GM12878 (cell line): ENCODE measurements around the gene SLC35F3. TPM values are rescaled to one million over a fixed set of nuclear protein-coding genes. Genes with fewer than 3 reads are reported as not detected.

Experiments
- ATAC-seq: fragments of 200-7000 bp; cut with Tn5 transposase; 3 replicates; pipeline ENCODE4 v1.9.1; 2020; ENCODE audit warnings: mild to moderate bottlenecking, moderate library complexity
- BruUV-seq: library from RNA; stranded (reverse); fragments of 400-500 nt; replicated peaks from 2 replicates; lab custom pipeline; 2021; lab: Mats Ljungman, UMichigan
- CTCF ChIA-PET: fragments of 300-600 bp; sonication (Branson Sonifier 250); formaldehyde crosslinking; extraction: SDS; loops from one replicate; lab custom pipeline; 2021; ENCODE audit warnings: inconsistent platforms; lab: Yijun Ruan, JAX
- POLR2A ChIA-PET: fragments of 350-600 bp; formaldehyde crosslinking; extraction: SDS; loops from one replicate; lab custom pipeline; 2021; ENCODE audit warnings: inconsistent platforms; lab: Charles Lee
- RAD21 ChIA-PET: fragments of 300-600 bp; sonication (Branson Sonifier 250); formaldehyde crosslinking; loops from one replicate; lab custom pipeline; 2023; ENCODE audit warnings: antibody characterized with exemption; ENCODE audit not compliant: unreplicated experiment; lab: Charles Lee
- SMC1A ChIA-PET: fragments of 300-600 bp; sonication (Branson Sonifier 250); formaldehyde crosslinking; loops from one replicate; lab custom pipeline; 2023; ENCODE audit not compliant: unreplicated experiment, uncharacterized antibody; lab: Charles Lee
- DNase-seq: peaks from one replicate; pipeline ENCODE4 v3.0.0-alpha.2; 2011; ENCODE audit warnings: low read depth, low spot score
- FAIRE-seq: peaks from 3 replicates; lab custom pipeline; 2011; peaks lifted over from hg19 to GRCh38; lab: Jason Lieb, UNC
- H2AFZ ChIP-seq: 2 replicates; pipeline ENCODE4 v1.6.0; 2011; ENCODE audit warnings: low read depth, low read length, control low read depth; ENCODE audit not compliant: control insufficient read depth
- H3K27ac ChIP-seq: 2 replicates; pipeline ENCODE4 v1.5.1; 2011; ENCODE audit warnings: control low read depth; ENCODE audit not compliant: control insufficient read depth, insufficient read depth
- H3K27me3 ChIP-seq, 2 experiments: replicated peaks in 1 of 2; 2 replicates each; pipeline versions ENCODE4 v1.6.0 to v1.6.1; 2011; ENCODE audit warnings: low read length in 1 of 2; ENCODE audit not compliant: control insufficient read depth in 2 of 2, insufficient read depth in 2 of 2
- H3K36me3 ChIP-seq, 2 experiments: 2 replicates each; pipeline ENCODE4 v1.5.1; 2011; ENCODE audit warnings: low read length in 1 of 2; ENCODE audit not compliant: control insufficient read depth in 2 of 2, insufficient read depth in 2 of 2
- H3K4me1 ChIP-seq: 2 replicates; pipeline ENCODE4 v1.6.1; 2011; ENCODE audit warnings: mild to moderate bottlenecking, low read length, moderate library complexity, mixed read lengths; ENCODE audit not compliant: control insufficient read depth, insufficient read depth
- H3K4me2 ChIP-seq: 2 replicates; pipeline ENCODE4 v1.6.0; 2011; ENCODE audit warnings: control low read depth; ENCODE audit not compliant: control insufficient read depth, insufficient read depth
- H3K4me3 ChIP-seq: fragments of 200-600 bp; sonication (generic); 2 replicates; pipeline ENCODE4 v1.5.1; 2016
- H3K79me2 ChIP-seq: 2 replicates; pipeline ENCODE4 v1.6.0; 2011; ENCODE audit warnings: low read length; ENCODE audit not compliant: control insufficient read depth, insufficient read depth
- H3K9ac ChIP-seq: 2 replicates; pipeline ENCODE4 v1.8.0; 2011; ENCODE audit warnings: low read length, control low read depth, mixed read lengths; ENCODE audit not compliant: control insufficient read depth, insufficient read depth
- H3K9me3 ChIP-seq: replicated peaks from 3 replicates; pipeline ENCODE4 v1.5.1; 2011; ENCODE audit warnings: mild to moderate bottlenecking, low read length; ENCODE audit not compliant: control insufficient read depth, insufficient read depth
- H4K20me1 ChIP-seq: 2 replicates; pipeline ENCODE4 v1.6.0; 2011; ENCODE audit not compliant: control insufficient read depth, insufficient read depth
- CREB1 ChIP-seq: IDR thresholded peaks from 2 replicates; pipeline ENCODE4 v1.6.1; 2012; ENCODE audit warnings: low read depth, mild to moderate bottlenecking, inconsistent platforms
- EZH2 ChIP-seq: IDR thresholded peaks from 2 replicates; pipeline ENCODE4 v1.6.1; 2012; ENCODE audit warnings: low read depth, mild to moderate bottlenecking, control low read depth, inconsistent platforms, low read length, borderline replicate concordance; ENCODE audit not compliant: control insufficient read depth
- MYC ChIP-seq: IDR thresholded peaks from 2 replicates; pipeline ENCODE4 v1.6.1; 2011; ENCODE audit warnings: mild to moderate bottlenecking, low read length, moderate library complexity, inconsistent platforms; ENCODE audit not compliant: insufficient read depth, insufficient replicate concordance, insufficient read length, severe bottlenecking
- NRF1 ChIP-seq: conservative IDR thresholded peaks from 2 replicates; pipeline ENCODE4 v1.6.1; 2011; ENCODE audit warnings: mild to moderate bottlenecking, low read depth, low read length, improper control_type of control experiment
- RCOR1 ChIP-seq: conservative IDR thresholded peaks from 2 replicates; pipeline ENCODE4 v1.6.1; 2012; ENCODE audit warnings: low read depth, low read length, improper control_type of control experiment
- USF2 ChIP-seq: IDR thresholded peaks from 2 replicates; pipeline ENCODE4 v1.6.1; 2011; ENCODE audit warnings: low read depth, low read length, improper control_type of control experiment, borderline replicate concordance
- ZBED1 ChIP-seq: IDR thresholded peaks from 2 replicates; pipeline ENCODE4 v1.6.1; 2016; ENCODE audit warnings: borderline replicate concordance
- WGBS: methylation state at CpG from one replicate; pipeline ENCODE4 v1.1.6; 2016; ENCODE audit warnings: low lambda C conversion rate; ENCODE audit not compliant: insufficient replicate concordance, insufficient coverage; ENCODE audit errors: missing lambda C conversion rate; 5-methylcytosine and 5-hydroxymethylcytosine counted together
- in situ Hi-C: fragments of 300-500 bp; cut with MboI; formaldehyde crosslinking; loops from 9 replicates; pipeline ENCODE4 v1.14.3; 2018; ENCODE audit warnings: mixed read lengths
- intact Hi-C: fragments of 100-400 bp; cut with micrococcal nuclease; formaldehyde crosslinking; loops from one replicate; pipeline ENCODE4 v1.14.2; 2022; ENCODE audit not compliant: unreplicated experiment
- polyA plus RNA-seq, 11 experiments: library from polyadenylated mRNA; depleted of rRNA in 4 of 11; unstranded in 6 of 11; stranded (reverse) in 5 of 11; fragments of >200 nt; fragmentation: Nextera tagmentation in 4 of 11; fragmentation: Illumina TruSeq in 1 of 11; extraction: Ambion mirVana in 4 of 11; extraction: Trizol in 1 of 11; gene quantifications; 1 replicate in 1 of 11; 2 replicates in 10 of 11; pipeline versions ENCODE4 v1.2.1 to v1.2.3, GENCODE V29; 2011 to 2016; ENCODE audit warnings: inconsistent platforms in 2 of 11, missing spikeins in 2 of 11, low read depth in 1 of 11
- total RNA-seq, 4 experiments: library from RNA; depleted of rRNA in 3 of 4; stranded (reverse); fragments of >200 nt in 3 of 4; fragmentation: Illumina TruSeq in 1 of 4; extraction: Trizol in 1 of 4; gene quantifications; 2 replicates each; pipeline versions ENCODE4 v1.2.1 to v1.2.3, GENCODE V29; 2013 to 2021
- TF ChIP-seq, protein P1 (sequence below): fragments of 450-650 bp; IDR thresholded peaks from 2 replicates; pipeline ENCODE4 v1.6.1; 2017; ENCODE audit warnings: mild to moderate bottlenecking, moderate library complexity

Gene SLC35F3
- total and polyA plus RNA-seq, 10 of the 15 experiments (the other 5 are each of a cell fraction or from before 2014, with no cell fraction given): 1.0 to 8.6 (median 5.7) TPM

- H3K4me3 ChIP-seq: no peak overlapping the region
- intact Hi-C loops: no loop called here
- no peaks in the 10 kb centered on the region for H3K36me3 ChIP-seq
- no peak overlapping the region for H2AFZ ChIP-seq
- in situ Hi-C loops: no loop called here
- BruUV-seq: no TSS peak
- ChIA-PET POLR2A (no interaction called here), CTCF (no interaction called here), SMC1A (interaction anchor here (0.6 kb wide), 1 partner anchor 428 kb away, joined by 3 read pairs; no protein-coding TSS in a partner anchor), RAD21 (no interaction called here)
- FAIRE-seq: no peak
- H3K27me3 ChIP-seq: peaks cover 2 to 13% of the 10 kb centered on the region in 2 experiments
- no peak for DNase-seq
- WGBS: 31% methylated on average over 28 of the region's 40 CpGs
- no peak overlapping the region for H3K27ac ChIP-seq
- no peaks in the 10 kb centered on the region for H3K4me1 ChIP-seq
- no peaks in the 10 kb centered on the region for H4K20me1 ChIP-seq
- H3K4me2 ChIP-seq: no peak overlapping the region
- H3K79me2 ChIP-seq: no peaks in the 10 kb centered on the region
- no peak for ATAC-seq
- no peak for TF ChIP-seq RCOR1
- TF ChIP-seq EZH2: no peak
- no peak for TF ChIP-seq ZBED1
- TF ChIP-seq CREB1: no peak
- TF ChIP-seq, protein P1, sequence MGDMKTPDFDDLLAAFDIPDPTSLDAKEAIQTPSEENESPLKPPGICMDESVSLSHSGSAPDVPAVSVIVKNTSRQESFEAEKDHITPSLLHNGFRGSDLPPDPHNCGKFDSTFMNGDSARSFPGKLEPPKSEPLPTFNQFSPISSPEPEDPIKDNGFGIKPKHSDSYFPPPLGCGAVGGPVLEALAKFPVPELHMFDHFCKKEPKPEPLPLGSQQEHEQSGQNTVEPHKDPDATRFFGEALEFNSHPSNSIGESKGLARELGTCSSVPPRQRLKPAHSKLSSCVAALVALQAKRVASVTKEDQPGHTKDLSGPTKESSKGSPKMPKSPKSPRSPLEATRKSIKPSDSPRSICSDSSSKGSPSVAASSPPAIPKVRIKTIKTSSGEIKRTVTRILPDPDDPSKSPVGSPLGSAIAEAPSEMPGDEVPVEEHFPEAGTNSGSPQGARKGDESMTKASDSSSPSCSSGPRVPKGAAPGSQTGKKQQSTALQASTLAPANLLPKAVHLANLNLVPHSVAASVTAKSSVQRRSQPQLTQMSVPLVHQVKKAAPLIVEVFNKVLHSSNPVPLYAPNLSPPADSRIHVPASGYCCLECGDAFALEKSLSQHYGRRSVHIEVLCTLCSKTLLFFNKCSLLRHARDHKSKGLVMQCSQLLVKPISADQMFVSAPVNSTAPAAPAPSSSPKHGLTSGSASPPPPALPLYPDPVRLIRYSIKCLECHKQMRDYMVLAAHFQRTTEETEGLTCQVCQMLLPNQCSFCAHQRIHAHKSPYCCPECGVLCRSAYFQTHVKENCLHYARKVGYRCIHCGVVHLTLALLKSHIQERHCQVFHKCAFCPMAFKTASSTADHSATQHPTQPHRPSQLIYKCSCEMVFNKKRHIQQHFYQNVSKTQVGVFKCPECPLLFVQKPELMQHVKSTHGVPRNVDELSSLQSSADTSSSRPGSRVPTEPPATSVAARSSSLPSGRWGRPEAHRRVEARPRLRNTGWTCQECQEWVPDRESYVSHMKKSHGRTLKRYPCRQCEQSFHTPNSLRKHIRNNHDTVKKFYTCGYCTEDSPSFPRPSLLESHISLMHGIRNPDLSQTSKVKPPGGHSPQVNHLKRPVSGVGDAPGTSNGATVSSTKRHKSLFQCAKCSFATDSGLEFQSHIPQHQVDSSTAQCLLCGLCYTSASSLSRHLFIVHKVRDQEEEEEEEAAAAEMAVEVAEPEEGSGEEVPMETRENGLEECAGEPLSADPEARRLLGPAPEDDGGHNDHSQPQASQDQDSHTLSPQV: no peak
- TF ChIP-seq USF2: no peak
- TF ChIP-seq MYC: no peak
- TF ChIP-seq NRF1: no peak
- H3K9me3 ChIP-seq: peaks cover 3% of the 10 kb centered on the region; the same call in 2 of the 3 replicates
- H3K9ac ChIP-seq: no peak overlapping the region
Observed at GRCh38 chr1:233905416-233906051, 1.1 kb downstream of the SLC35F3 start.
